Dendritic cell treated with granulocyte-macrophage colony-stimulating factor and Interleukin-4, amounts not matched to agents 40 ng/mL and 50 ng/mL, for 4 days (primary cell): ENCODE results near the gene C2orf49.

Experiments used
- H3K27ac Mint-ChIP-seq: one replicate; pipeline ENCODE4 v1.8.0; 2022; ENCODE audit warnings: mild to moderate bottlenecking, mixed read lengths
- H3K27me3 Mint-ChIP-seq: one replicate; pipeline ENCODE4 v1.8.0; 2022; ENCODE audit warnings: mild to moderate bottlenecking, mixed read lengths
- H3K36me3 Mint-ChIP-seq: one replicate; pipeline ENCODE4 v1.8.0; 2022; ENCODE audit warnings: low read depth, mixed read lengths
- H3K4me1 Mint-ChIP-seq: one replicate; pipeline ENCODE4 v1.8.0; 2022; ENCODE audit warnings: low read depth, mixed read lengths
- H3K4me3 Mint-ChIP-seq: one replicate; pipeline ENCODE4 v1.8.0; 2022; ENCODE audit warnings: mild to moderate bottlenecking, moderate library complexity, mixed read lengths
- H3K9me3 Mint-ChIP-seq: one replicate; pipeline ENCODE4 v1.8.0; 2022; ENCODE audit warnings: mixed read lengths
- intact Hi-C: fragments of 100-400 bp; cut with micrococcal nuclease; formaldehyde crosslinking; loops from one replicate; pipeline ENCODE4 v1.15.0; 2022

Gene C2orf49

GRCh38 chr2:105328281-105329196, 8.8 kb upstream of the C2orf49 start:
- intact Hi-C loops: no loop called here
- Mint-ChIP-seq H3K4me3 (peak overlapping the region; percentile 76), H3K4me1 (peaks cover 53% of the 10 kb centered on the region), H3K27me3 (no peaks in the 10 kb centered on the region), H3K36me3 (peaks cover 21% of the 10 kb centered on the region), H3K27ac (peak overlapping the region; percentile 69), H3K9me3 (no peaks in the 10 kb centered on the region)

DNA sequence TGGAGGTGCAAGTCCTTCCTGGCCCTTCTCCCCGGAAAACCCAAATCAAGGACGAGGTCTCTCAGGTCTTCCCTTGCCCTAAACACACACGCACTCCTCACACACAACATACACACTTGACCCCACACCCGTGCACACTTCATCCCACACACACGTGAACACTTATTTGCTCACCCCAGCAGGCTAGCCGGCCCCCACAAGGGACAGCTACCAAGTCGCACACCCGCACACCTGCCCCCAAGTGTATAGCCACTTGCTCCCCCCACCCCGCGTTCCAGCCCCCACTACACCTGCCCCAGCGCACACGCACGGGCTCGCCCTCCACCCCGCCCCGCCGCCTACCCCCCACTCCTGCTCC, 8.2 kb upstream of the C2orf49 start:
- Mint-ChIP-seq H3K4me3 (peak overlapping the region; percentile 76), H3K27me3 (no peaks in the 10 kb centered on the region), H3K4me1 (peaks cover 47% of the 10 kb centered on the region), H3K36me3 (peaks cover 21% of the 10 kb centered on the region), H3K27ac (peak overlapping the region; percentile 69), H3K9me3 (no peaks in the 10 kb centered on the region)
- intact Hi-C loops: no loop called here

DNA sequence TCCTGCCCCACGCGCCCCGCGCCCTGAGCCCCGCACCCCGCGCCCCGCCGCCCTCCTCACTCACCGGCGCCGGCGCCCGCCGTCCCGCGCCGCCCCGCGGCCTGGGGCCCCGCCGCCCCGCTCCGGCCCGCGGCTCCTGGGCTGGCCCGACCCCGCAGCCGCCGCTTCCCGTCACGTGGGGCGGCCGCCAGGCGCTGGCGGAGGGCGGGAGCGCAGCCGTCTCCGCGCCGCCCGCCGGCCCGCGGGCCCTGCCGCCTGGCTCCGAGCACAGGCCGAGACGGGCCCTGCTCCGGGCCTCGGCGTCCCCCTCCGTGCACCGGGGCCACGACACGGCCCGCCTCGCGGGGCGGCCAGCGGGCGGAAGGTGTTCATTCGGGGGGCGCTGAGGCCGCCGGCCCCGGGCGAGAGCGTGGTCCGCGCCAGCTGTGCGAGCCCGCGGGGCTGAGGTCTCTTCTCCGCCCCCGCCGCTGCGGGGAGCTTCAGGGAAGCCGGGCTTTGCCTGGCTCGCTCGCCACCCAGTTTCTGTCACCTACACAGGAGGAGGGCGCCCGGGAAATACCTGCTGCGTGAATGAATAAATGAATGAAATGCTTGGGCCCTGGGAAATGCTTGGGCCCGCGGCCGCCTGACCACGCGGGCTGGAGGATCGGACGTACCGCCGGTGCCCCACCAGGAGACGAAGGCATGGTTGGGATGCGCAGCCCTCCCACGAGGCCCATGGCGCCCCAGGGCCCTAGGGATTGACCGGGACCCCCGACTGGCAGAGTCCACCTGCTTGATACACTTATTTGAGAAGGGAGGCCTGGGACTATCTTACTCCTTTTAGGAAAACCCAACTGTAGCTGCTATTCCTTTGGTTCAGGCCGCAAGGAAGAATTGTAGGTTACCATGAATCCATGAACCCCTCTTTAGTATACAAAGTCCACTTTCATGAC, 7.5 kb upstream of the C2orf49 start, which contains the start of gene TGFBRAP1:
Gene TGFBRAP1 (minus strand): TSS at position 175 of the 935 bp plus-strand sequence. CDS start 21,434 bp downstream, outside the sequence.
- H3K9me3 Mint-ChIP-seq: no peaks in the 10 kb centered on the region
- intact Hi-C loops: loop anchor here (10.0 kb wide), 1 partner anchor 295 kb away; the partner anchor contains the start of gene MRPS9
- H3K27me3 Mint-ChIP-seq: no peaks in the 10 kb centered on the region
- H3K4me3 Mint-ChIP-seq: peak within 1 kb of the TSS; percentile 80
- peaks cover 15% of the 10 kb centered on the region for H3K36me3 Mint-ChIP-seq
- H3K27ac Mint-ChIP-seq: peak within 1 kb of the TSS; percentile 69
- H3K4me1 Mint-ChIP-seq: peaks cover 40% of the 10 kb centered on the region

DNA sequence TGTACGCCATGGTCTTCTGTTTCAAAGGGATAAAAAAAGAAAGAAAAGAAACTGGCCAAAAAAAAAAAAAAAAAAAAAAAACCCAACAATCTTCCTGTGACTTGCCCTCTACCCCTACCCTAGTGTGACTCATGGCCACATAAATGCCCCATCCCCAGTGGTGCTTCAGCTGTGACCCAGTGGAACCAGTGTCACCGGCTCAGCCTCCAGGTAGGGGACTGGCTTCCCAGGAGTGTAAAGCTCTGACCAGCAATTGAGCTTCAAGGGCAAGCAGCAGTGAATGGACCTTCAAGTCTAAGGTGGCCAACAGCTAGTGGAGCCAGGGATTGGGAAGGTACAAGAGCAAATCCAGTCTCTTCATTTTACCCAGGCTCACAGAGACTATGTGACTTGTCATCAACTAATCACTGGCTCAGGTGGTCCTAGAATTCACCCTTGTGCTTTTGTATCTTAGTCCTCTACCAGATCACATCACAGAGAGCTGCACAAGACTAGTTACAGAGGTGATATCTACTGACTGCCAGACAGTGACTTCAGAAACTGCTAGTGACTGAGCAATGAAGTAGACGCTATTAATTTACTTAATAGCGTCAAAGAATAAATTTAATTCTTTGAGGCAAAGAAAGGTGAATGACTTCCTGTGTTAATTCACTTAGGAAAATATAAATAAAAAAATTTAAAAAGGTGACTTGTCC, 6.5 kb upstream of the C2orf49 start:
- no peak overlapping the region for H3K4me3 Mint-ChIP-seq
- intact Hi-C loops: loop anchor here (10.0 kb wide), 1 partner anchor 296 kb away; the partner anchor contains the start of gene MRPS9
- H3K27me3 Mint-ChIP-seq: no peaks in the 10 kb centered on the region
- no peaks in the 10 kb centered on the region for H3K9me3 Mint-ChIP-seq
- peak overlapping the region; percentile 69 for H3K27ac Mint-ChIP-seq
- peaks cover 31% of the 10 kb centered on the region for H3K4me1 Mint-ChIP-seq
- peaks cover 7% of the 10 kb centered on the region for H3K36me3 Mint-ChIP-seq

DNA sequence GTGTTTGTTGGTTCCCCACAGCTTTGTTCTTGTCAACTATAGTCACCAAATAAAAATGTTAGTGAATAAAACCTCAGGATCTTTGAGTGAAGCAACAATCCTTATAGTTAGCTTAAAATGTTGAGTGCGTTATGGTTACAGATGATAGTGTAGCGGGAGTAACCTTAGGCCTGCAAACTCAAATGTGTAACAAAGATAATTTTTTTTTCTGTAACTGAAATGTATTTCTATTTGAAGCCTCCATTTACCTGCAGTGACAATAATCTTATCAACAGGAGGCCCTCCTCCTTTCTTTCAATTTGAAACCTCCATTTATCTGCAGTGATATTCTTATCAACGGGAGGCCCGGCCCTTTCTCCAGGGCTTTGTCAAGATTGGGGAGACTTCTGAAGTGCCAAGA, 3.1 kb upstream of the C2orf49 start:
- Mint-ChIP-seq H3K27me3 (no peaks in the 10 kb centered on the region), H3K4me1 (peaks cover 25% of the 10 kb centered on the region), H3K27ac (no peak overlapping the region), H3K36me3 (peaks cover 13% of the 10 kb centered on the region), H3K4me3 (no peak overlapping the region), H3K9me3 (no peaks in the 10 kb centered on the region)
- intact Hi-C loops: loop anchor here (10.0 kb wide), 1 partner anchor 299 kb away; the partner anchor contains the start of gene MRPS9

- no peak overlapping the region for H3K27ac Mint-ChIP-seq
- H3K4me3 Mint-ChIP-seq: no peak overlapping the region
- H3K36me3 Mint-ChIP-seq: peaks cover 20% of the 10 kb centered on the region
- intact Hi-C loops: loop anchor here (10.0 kb wide), 1 partner anchor 301 kb away; the partner anchor contains the start of gene MRPS9
- peaks cover 26% of the 10 kb centered on the region for H3K4me1 Mint-ChIP-seq
- H3K27me3 Mint-ChIP-seq: no peaks in the 10 kb centered on the region
- H3K9me3 Mint-ChIP-seq: no peaks in the 10 kb centered on the region
These were observed 1.9 kb upstream of the C2orf49 start for GRCh38 chr2:105335469-105335868.

GRCh38 chr2:105336786-105337121, 586 bp upstream of the C2orf49 start:
- intact Hi-C loops: loop anchor here (10.0 kb wide), 1 partner anchor 302 kb away; the partner anchor contains the start of gene MRPS9
- Mint-ChIP-seq H3K27me3 (no peaks in the 10 kb centered on the region), H3K4me1 (peaks cover 21% of the 10 kb centered on the region), H3K4me3 (peak overlapping the region; percentile 96), H3K27ac (peak overlapping the region; percentile 97), H3K9me3 (no peaks in the 10 kb centered on the region), H3K36me3 (peaks cover 32% of the 10 kb centered on the region)

- intact Hi-C loops: loop anchor here (10.0 kb wide), 1 partner anchor 303 kb away; the partner anchor contains the start of gene MRPS9
- H3K9me3 Mint-ChIP-seq: no peaks in the 10 kb centered on the region
- peaks cover 21% of the 10 kb centered on the region for H3K4me1 Mint-ChIP-seq
- H3K4me3 Mint-ChIP-seq: peak overlapping the region; percentile 96
- no peaks in the 10 kb centered on the region for H3K27me3 Mint-ChIP-seq
- peak overlapping the region; percentile 97 for H3K27ac Mint-ChIP-seq
- H3K36me3 Mint-ChIP-seq: peaks cover 42% of the 10 kb centered on the region
These were observed 663 bp downstream of the C2orf49 start for GRCh38 chr2:105338020-105338385.

DNA sequence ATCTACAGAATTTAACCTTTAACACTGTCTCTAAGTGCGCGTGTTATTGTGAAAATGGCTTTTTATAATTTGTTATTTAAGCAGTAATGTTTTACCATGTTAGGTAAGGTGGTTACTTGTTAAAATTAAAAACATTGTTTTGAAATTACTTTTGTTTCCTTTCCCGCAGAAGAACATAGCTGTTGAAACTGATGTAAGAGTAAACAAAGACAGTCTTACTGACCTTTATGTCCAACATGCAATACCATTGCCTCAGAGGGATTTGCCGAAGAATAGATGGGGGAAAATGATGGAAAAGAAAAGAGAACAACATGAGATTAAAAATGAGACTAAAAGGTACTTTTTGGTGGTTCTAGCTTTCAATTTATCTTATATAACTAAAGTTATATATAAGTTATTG, 2.1 kb downstream of the C2orf49 start:
- Mint-ChIP-seq H3K4me3 (no peak overlapping the region), H3K27ac (no peak overlapping the region)

DNA sequence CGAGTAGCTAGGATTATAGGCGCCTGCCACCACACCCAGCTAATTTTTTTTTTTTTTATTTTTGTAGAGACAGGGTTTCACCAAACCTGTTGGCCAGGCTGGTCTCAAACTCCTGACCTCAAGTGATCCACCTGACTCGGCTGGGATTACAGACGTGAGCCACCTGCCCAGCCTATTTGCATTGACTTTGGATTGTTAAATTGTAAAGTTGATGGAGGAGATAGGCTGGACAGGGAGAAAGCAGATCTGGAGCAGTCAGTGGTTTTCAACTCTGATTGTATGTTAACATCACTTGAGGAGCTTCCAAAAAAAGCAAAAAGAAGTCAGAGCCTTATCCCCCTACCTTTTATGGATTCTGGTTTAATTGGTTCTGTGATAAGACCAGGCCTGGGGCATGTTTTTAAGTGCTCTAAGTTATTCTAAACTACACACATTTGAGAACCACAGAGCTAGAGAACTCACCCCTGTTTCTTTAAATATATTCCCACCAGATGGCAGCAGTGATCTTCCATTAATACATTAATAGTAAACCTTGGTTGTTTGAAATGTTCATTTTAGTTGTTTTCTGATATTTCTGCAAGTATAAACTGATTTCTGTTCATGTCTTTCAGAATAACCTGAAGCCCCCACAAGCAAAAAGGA, 7.5 kb downstream of the C2orf49 start:
- Mint-ChIP-seq H3K9me3 (no peaks in the 10 kb centered on the region), H3K4me3 (no peak overlapping the region), H3K27ac (no peak overlapping the region), H3K36me3 (peaks cover 81% of the 10 kb centered on the region), H3K4me1 (peaks cover 5% of the 10 kb centered on the region), H3K27me3 (no peaks in the 10 kb centered on the region)
- intact Hi-C loops: no loop called here

More for the DNA sequence above, 2.1 kb downstream of the C2orf49 start:
- no peaks in the 10 kb centered on the region for H3K9me3 Mint-ChIP-seq
- H3K36me3 Mint-ChIP-seq: peaks cover 50% of the 10 kb centered on the region
- no peaks in the 10 kb centered on the region for H3K27me3 Mint-ChIP-seq
- peaks cover 21% of the 10 kb centered on the region for H3K4me1 Mint-ChIP-seq
- intact Hi-C loops: loop anchor here (10.0 kb wide), 1 partner anchor 305 kb away; the partner anchor contains the start of gene MRPS9

- Mint-ChIP-seq H3K36me3 (peaks cover 80% of the 10 kb centered on the region), H3K4me3 (no peak overlapping the region), H3K4me1 (no peaks in the 10 kb centered on the region), H3K27me3 (no peaks in the 10 kb centered on the region), H3K27ac (no peak overlapping the region), H3K9me3 (peaks cover 23% of the 10 kb centered on the region)
- intact Hi-C loops: no loop called here
These were observed 19.8 kb downstream of the C2orf49 start for GRCh38 chr2:105357122-105357521.

DNA sequence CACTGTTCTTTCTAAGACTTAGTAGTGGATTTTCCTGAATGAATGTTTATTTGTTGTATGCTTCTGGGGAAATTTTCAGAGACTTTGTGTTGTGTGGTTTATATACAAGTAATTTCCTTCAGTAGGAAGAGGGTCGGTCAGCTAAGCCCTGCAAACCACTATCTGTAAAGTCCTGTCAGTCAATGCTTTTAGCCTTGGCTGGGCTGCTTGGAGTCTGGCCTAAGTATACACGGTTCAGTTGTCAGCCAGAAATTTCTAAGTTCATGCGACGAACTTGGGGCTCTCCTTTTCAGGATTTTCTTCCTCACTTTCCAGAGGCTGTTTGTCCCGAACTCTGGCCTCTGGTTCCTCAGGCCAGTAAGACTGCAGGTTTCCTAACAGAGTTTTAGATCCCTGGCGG, 21.3 kb downstream of the C2orf49 start:
- intact Hi-C loops: no loop called here
- Mint-ChIP-seq H3K27ac (no peak overlapping the region), H3K4me3 (no peak overlapping the region), H3K27me3 (peaks cover 2% of the 10 kb centered on the region), H3K36me3 (peaks cover 67% of the 10 kb centered on the region), H3K9me3 (peaks cover 23% of the 10 kb centered on the region), H3K4me1 (peaks cover 5% of the 10 kb centered on the region)
